Esophagus squamous epithelium (tissue), 5 donors: ENCODE measurements around the gene NR1D2. TPM values are rescaled to one million over a fixed set of nuclear protein-coding genes. Genes with fewer than 3 reads are reported as not detected.

Experiments
- DNase-seq: peaks from one replicate; lab custom pipeline; 2025; lab: John Stamatoyannopoulos, UW
- H3K27ac ChIP-seq, 4 donors: fragments of 200-600 bp; sonication (generic); one replicate each; pipeline ENCODE4 v1.5.1; 2016 to 2019; ENCODE audit warnings: mild to moderate bottlenecking in 1 of 4
- H3K27me3 ChIP-seq, 4 donors: fragments of 200-600 bp; sonication (generic); 1 replicate in 3 of 4; 2 replicates in 1 of 4; pipeline versions ENCODE4 v1.5.1 to v1.6.0; 2017 to 2021; ENCODE audit warnings: antibody characterized with exemption in 1 of 4
- H3K36me3 ChIP-seq, 3 donors: fragments of 200-600 bp; sonication (generic); one replicate each; pipeline ENCODE4 v1.5.1; 2016 to 2019
- H3K4me1 ChIP-seq, 3 donors: fragments of 200-600 bp; sonication (generic); one replicate each; pipeline ENCODE4 v1.5.1; 2017 to 2019
- H3K4me3 ChIP-seq, 4 donors: fragments of 200-600 bp; sonication (generic); 1 replicate in 3 of 4; 2 replicates in 1 of 4; pipeline ENCODE4 v1.5.1; 2016 to 2019; ENCODE audit warnings: mild to moderate bottlenecking in 2 of 4, moderate library complexity in 1 of 4
- H3K9me3 ChIP-seq, 3 donors: fragments of 200-600 bp; sonication (generic); one replicate each; pipeline ENCODE4 v1.5.1; 2016 to 2019
- POLR2A ChIP-seq, 4 donors: fragments of 450-650 bp; IDR thresholded peaks; one replicate each; pipeline ENCODE4 v1.6.1; 2017; ENCODE audit warnings: antibody characterized with exemption in 4 of 4, mild to moderate bottlenecking in 4 of 4, moderate library complexity in 3 of 4
- WGBS, 2 donors: methylation state at CpG; one replicate each; pipeline ENCODE4 v1.1.5; 2018; 5-methylcytosine and 5-hydroxymethylcytosine counted together
- intact Hi-C: fragments of 100-400 bp; cut with DNase I; formaldehyde crosslinking; loops from one replicate; pipeline ENCODE4 v1.15.0; 2022
- total RNA-seq, 4 donors: library from RNA; depleted of rRNA; stranded (reverse); fragments of >200 nt; gene quantifications; one replicate each; pipeline ENCODE4 v1.1.0, GENCODE V29; 2016
- TF ChIP-seq, protein P1 (sequence below), 6 experiments: fragments of 450-650 bp in 4 of 6; fragments of 200-600 bp in 2 of 6; sonication (generic) in 2 of 6; IDR thresholded peaks; one replicate each; pipeline ENCODE4 v1.5.1; 2016 to 2019; ENCODE audit warnings: antibody characterized with exemption in 6 of 6, mild to moderate bottlenecking in 4 of 6, moderate library complexity in 4 of 6
- donor health status: DM: yes; HTN: yes; CAD: no.

The NR1D2 gene
- total RNA-seq, 4 donors from 2014 or later = 10.8 to 34.0 (median 11.6) TPM

DNA sequence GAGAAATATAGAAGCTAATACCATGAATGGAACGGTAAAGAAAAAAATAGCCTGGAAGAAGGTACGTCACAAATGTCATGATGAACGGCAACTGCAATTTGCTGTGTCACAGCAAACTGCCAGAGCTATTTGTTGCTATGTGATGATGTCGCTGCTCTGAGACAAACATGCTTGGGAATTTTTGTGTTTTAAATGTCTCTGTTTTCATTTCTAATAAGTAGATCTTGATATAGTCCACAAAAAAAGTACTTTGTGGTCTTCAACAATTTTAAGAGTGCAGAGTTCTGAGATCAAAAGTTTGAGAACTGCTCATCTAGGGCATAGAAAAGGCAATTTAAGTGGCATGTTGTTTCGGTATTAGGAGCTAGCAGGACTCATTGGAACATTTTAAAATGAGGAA is 4.3 kb upstream of the NR1D2 start:
- peaks cover 0 to 9% (median 0%) of the 10 kb centered on the region in 3 donors for H3K4me1 ChIP-seq
- no peak overlapping the region for H3K4me3 ChIP-seq
- no peaks in the 10 kb centered on the region for H3K27me3 ChIP-seq
- WGBS, 2 donors = 69 to 81% methylated on average over 5 of the region's 5 CpGs
- no peaks in the 10 kb centered on the region for H3K36me3 ChIP-seq
- intact Hi-C loops = no loop called here
- peaks cover 0 to 3% (median 0%) of the 10 kb centered on the region in 3 donors for H3K9me3 ChIP-seq
- no peak for DNase-seq
- H3K27ac ChIP-seq = no peak overlapping the region
- no peak for TF ChIP-seq POLR2A (IDR thresholded peaks at IDR 0.05)
- TF ChIP-seq, protein P1, sequence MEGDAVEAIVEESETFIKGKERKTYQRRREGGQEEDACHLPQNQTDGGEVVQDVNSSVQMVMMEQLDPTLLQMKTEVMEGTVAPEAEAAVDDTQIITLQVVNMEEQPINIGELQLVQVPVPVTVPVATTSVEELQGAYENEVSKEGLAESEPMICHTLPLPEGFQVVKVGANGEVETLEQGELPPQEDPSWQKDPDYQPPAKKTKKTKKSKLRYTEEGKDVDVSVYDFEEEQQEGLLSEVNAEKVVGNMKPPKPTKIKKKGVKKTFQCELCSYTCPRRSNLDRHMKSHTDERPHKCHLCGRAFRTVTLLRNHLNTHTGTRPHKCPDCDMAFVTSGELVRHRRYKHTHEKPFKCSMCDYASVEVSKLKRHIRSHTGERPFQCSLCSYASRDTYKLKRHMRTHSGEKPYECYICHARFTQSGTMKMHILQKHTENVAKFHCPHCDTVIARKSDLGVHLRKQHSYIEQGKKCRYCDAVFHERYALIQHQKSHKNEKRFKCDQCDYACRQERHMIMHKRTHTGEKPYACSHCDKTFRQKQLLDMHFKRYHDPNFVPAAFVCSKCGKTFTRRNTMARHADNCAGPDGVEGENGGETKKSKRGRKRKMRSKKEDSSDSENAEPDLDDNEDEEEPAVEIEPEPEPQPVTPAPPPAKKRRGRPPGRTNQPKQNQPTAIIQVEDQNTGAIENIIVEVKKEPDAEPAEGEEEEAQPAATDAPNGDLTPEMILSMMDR (IDR thresholded peaks at IDR 0.05) = no peak

DNA sequence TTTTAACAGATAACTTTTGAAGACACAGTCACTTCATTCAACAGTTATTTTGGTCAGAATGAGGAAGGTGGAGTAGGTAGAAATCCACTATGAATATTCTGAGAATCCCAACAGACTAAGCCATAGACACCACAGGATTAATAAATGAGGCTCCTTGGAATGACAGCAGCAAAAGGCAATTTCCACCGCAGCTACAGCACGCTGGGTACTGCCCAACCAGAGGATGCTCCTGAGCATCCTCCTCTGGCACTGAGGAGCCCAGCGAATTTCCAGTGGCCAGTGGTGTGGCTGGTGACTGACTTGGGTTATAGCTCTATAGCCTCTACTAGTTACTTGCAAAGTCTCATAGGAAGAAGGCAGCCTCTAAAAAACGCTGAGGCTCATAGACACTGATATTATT is 3.6 kb upstream of the NR1D2 start:
- peaks cover 0 to 3% (median 0%) of the 10 kb centered on the region in 3 donors for H3K9me3 ChIP-seq
- no peaks in the 10 kb centered on the region for H3K27me3 ChIP-seq
- H3K27ac ChIP-seq = no peak overlapping the region
- WGBS, 2 donors = 84 to 87% methylated on average over 4 of the region's 4 CpGs
- intact Hi-C loops = no loop called here
- peaks cover 0 to 13% (median under 1%) of the 10 kb centered on the region in 3 donors for H3K4me1 ChIP-seq
- no peak for DNase-seq
- no peak overlapping the region for H3K4me3 ChIP-seq
- no peaks in the 10 kb centered on the region for H3K36me3 ChIP-seq
- no peak for TF ChIP-seq POLR2A (IDR thresholded peaks at IDR 0.05)
- TF ChIP-seq, protein P1 (IDR thresholded peaks at IDR 0.05) = no peak

GRCh38 chr3:23942546-23942945 is 2.5 kb upstream of the NR1D2 start:
- intact Hi-C loops = no loop called here
- no peaks in the 10 kb centered on the region for H3K27me3 ChIP-seq
- WGBS, 2 donors = 88 to 90% methylated on average over 11 of the region's 11 CpGs

GRCh38 chr3:23944007-23944783 is 891 bp upstream of the NR1D2 start:
- H3K4me1 ChIP-seq = peaks cover 10 to 40% (median 26%) of the 10 kb centered on the region in 3 donors
- WGBS, 2 donors = 7 to 13% methylated on average over 13 of the region's 13 CpGs
- DNase-seq = no peak
- peak overlapping the region; percentile 95 to 100 (median 98) for H3K27ac ChIP-seq
- intact Hi-C loops = no loop called here
- no peaks in the 10 kb centered on the region for H3K36me3 ChIP-seq
- no peak for TF ChIP-seq POLR2A (IDR thresholded peaks at IDR 0.05)
- TF ChIP-seq, protein P1 (IDR thresholded peaks at IDR 0.05) = no peak
- H3K27me3 ChIP-seq = no peaks in the 10 kb centered on the region
- no peaks in the 10 kb centered on the region for H3K9me3 ChIP-seq
- peak overlapping the region; percentile 59 to 94 (median 85) for H3K4me3 ChIP-seq

More at GRCh38 chr3:23942546-23942945, 2.5 kb upstream of the NR1D2 start:
- Histone ChIP-seq H3K9me3 (peaks cover 0 to 3% (median 0%) of the 10 kb centered on the region in 3 donors), H3K4me1 (peaks cover 5 to 24% (median 12%) of the 10 kb centered on the region in 3 donors), H3K36me3 (no peaks in the 10 kb centered on the region), H3K4me3 (no peak overlapping the region), H3K27ac (no peak overlapping the region)
- DNase-seq = no peak
- TF ChIP-seq, protein P1 (IDR thresholded peaks at IDR 0.05) = no peak
- TF ChIP-seq POLR2A (IDR thresholded peaks at IDR 0.05) = no peak

DNA sequence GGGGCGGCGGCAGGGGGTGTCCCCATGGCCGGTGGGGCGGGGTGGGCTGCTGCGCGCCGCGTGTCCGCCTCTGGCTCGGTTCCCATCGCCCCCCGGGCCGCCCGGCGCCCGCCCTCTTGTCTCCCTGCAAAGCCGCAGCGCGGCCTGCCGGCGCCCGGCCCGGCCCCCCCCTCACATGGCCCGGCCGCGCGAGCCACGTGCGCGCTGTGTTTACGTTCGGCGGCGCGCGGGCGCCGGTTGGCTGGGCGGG is 502 bp downstream of the NR1D2 start:
- DNase-seq = no peak
- no peaks in the 10 kb centered on the region for H3K36me3 ChIP-seq
- intact Hi-C loops = no loop called here
- peaks cover 19 to 54% (median 39%) of the 10 kb centered on the region in 3 donors for H3K4me1 ChIP-seq
- peak overlapping the region; percentile 59 to 94 (median 85) for H3K4me3 ChIP-seq
- no peaks in the 10 kb centered on the region for H3K27me3 ChIP-seq
- TF ChIP-seq, protein P1 (IDR thresholded peaks at IDR 0.05) = no peak
- no peak for TF ChIP-seq POLR2A (IDR thresholded peaks at IDR 0.05)
- peak overlapping the region; percentile 95 to 100 (median 98) for H3K27ac ChIP-seq
- no CpG with 5 or more reads among the region's 39 CpGs for WGBS, 2 donors
- H3K9me3 ChIP-seq = no peaks in the 10 kb centered on the region
